ENCODE measurements around the gene ASXL3.

ASXL3 gene

DNA sequence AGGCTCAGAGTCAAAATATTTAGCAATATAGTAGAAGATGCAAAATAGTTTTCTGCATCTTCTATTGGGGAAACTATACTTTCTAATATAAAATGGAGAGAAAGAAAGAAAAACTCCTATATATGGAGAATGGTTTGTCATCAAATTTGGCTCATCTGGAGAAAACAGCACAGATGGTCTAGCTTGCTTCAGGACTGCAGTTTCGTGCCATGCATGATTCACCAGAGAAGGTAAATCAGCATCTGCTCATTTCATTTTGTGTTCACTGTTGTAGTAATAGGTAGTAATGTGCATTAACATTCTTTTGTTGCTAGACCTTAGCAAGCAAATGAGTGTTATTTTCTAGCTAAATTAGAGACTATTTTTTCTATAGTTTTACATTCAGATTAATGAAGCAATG, 179.0 kb downstream of the ASXL3 start:
- Histone ChIP-seq H4K91ac (ENCODE audit: low read length) (no peak overlapping the region), H2AFZ (ENCODE audit: low read depth, low read length) (no peak overlapping the region), H3K4ac (ENCODE audit: low read depth in 1 of 2, low read length in 2 of 2) (no peak overlapping the region), H3K4me3 (ENCODE audit: insufficient read depth in 1 of 2, low read depth in 1 of 2, low read length in 2 of 2) (peak overlapping the region in 1 of 2 experiments; percentile 62), H2BK5ac (ENCODE audit: low read depth, low read length, poor library complexity, severe bottlenecking) (no peak overlapping the region), H3K36me3 (ENCODE audit: control insufficient read depth in 1 of 2, insufficient read depth in 2 of 2, low read depth in 1 of 2, low read length in 2 of 2) (no peaks in the 10 kb centered on the region), H4K8ac (ENCODE audit: low read length) (no peak overlapping the region), H3K23ac (ENCODE audit: low read length in 2 of 2) (no peak overlapping the region), H3K18ac (ENCODE audit: low read depth in 1 of 2, low read length in 2 of 2) (no peak overlapping the region), H3K14ac (ENCODE audit: low read length in 2 of 2) (no peak overlapping the region), H3K4me2 (ENCODE audit: low read length, poor library complexity, severe bottlenecking) (no peak overlapping the region), H2BK12ac (ENCODE audit: low read length in 2 of 2) (no peak overlapping the region), H3K79me1 (replicated peaks; ENCODE audit: low read length, poor library complexity, severe bottlenecking) (no peaks in the 10 kb centered on the region), H2BK15ac (ENCODE audit: low read depth, poor library complexity, severe bottlenecking) (no peak overlapping the region), H3K9ac (ENCODE audit: low read length) (peak overlapping the region; percentile 62), H3K27ac (ENCODE audit: low read length, poor library complexity, severe bottlenecking) (no peak overlapping the region), H3K27me3 (ENCODE audit: control insufficient read depth in 1 of 2, insufficient read depth in 1 of 2, low read length in 2 of 2) (no peaks in the 10 kb centered on the region), H2BK120ac (ENCODE audit: low read depth, low read length) (no peak overlapping the region), H3K9me3 (ENCODE audit: control insufficient read depth, low read length) (no peaks in the 10 kb centered on the region), H2AK5ac (ENCODE audit: low read length, severe bottlenecking) (no peak overlapping the region), H3K4me1 (ENCODE audit: control insufficient read depth, insufficient read depth, low read depth, low read length) (peaks cover 2% of the 10 kb centered on the region)
- DNase-seq = peak; percentile 54
- 22% methylated on average over 1 of the region's 1 CpG for WGBS

DNA sequence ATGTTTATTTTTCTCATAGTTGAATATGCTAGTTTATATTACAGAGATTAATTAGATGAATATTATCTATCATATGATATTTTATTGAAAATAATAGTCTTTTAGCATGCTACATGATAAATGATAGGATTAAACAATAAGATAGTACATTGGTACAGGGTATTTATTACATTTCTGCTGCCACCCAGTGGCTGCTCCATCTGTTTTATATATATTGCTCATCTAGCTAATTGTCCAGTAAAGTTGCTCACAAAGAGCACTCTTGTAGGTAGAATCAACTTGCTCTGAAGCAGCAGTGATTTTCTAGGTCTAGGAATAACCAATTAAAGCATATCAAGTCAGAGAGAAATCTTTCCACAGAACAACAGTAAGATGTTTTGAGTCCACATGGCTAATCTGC, 183.3 kb downstream of the ASXL3 start:
- no peak overlapping the region for H2BK120ac ChIP-seq (ENCODE audit: low read depth, low read length)

DNA sequence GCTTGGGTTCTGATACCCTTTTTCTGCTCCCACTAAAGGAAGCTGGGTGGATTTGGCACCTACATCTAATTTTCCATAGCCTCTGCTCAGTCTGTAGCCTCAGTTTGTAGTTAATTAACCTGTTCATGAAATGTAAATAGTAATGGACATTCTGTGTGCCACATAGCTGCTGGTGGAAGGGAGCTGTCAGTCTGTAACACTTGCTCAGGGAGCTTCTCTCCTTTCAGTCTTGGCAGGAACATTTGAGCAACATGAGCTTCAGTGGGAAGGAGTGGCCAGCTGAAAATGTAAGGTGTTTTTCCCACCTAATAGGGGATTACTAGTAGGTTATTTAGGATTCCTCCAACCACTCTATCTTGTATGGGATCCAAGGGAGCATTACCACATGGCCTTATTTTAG, 203.4 kb downstream of the ASXL3 start:
- H3K4me1 ChIP-seq (ENCODE audit: control insufficient read depth, insufficient read depth, low read depth, low read length) = no peaks in the 10 kb centered on the region
- H3K4ac ChIP-seq (ENCODE audit: low read depth in 1 of 2, low read length in 2 of 2) = no peak overlapping the region
- no peak overlapping the region for H3K23ac ChIP-seq (ENCODE audit: low read length in 2 of 2)
- no peak overlapping the region for H3K9ac ChIP-seq (ENCODE audit: low read length)
- H3K14ac ChIP-seq (ENCODE audit: low read length in 2 of 2) = no peak overlapping the region
- no peak overlapping the region for H3K18ac ChIP-seq (ENCODE audit: low read depth in 1 of 2, low read length in 2 of 2)
- no peak overlapping the region for H3K27ac ChIP-seq (ENCODE audit: low read length, poor library complexity, severe bottlenecking)
- no peaks in the 10 kb centered on the region for H3K9me3 ChIP-seq (ENCODE audit: control insufficient read depth, low read length)
- H2AK5ac ChIP-seq (ENCODE audit: low read length, severe bottlenecking) = no peak overlapping the region
- no peak overlapping the region for H4K91ac ChIP-seq (ENCODE audit: low read length)
- H2BK5ac ChIP-seq (ENCODE audit: low read depth, low read length, poor library complexity, severe bottlenecking) = no peak overlapping the region
- H3K36me3 ChIP-seq (ENCODE audit: control insufficient read depth in 1 of 2, insufficient read depth in 2 of 2, low read depth in 1 of 2, low read length in 2 of 2) = no peaks in the 10 kb centered on the region
- H2BK15ac ChIP-seq (ENCODE audit: low read depth, poor library complexity, severe bottlenecking) = no peak overlapping the region
- no peak overlapping the region for H4K8ac ChIP-seq (ENCODE audit: low read length)
- H3K4me3 ChIP-seq (ENCODE audit: insufficient read depth in 1 of 2, low read depth in 1 of 2, low read length in 2 of 2) = no peak overlapping the region
- no peaks in the 10 kb centered on the region for H3K27me3 ChIP-seq (ENCODE audit: control insufficient read depth in 1 of 2, insufficient read depth in 1 of 2, low read length in 2 of 2)
- no peak overlapping the region for H2AFZ ChIP-seq (ENCODE audit: low read depth, low read length)
- H3K79me1 ChIP-seq (replicated peaks; ENCODE audit: low read length, poor library complexity, severe bottlenecking) = no peaks in the 10 kb centered on the region
- no peak overlapping the region for H2BK12ac ChIP-seq (ENCODE audit: low read length in 2 of 2)
- no peak overlapping the region for H2BK120ac ChIP-seq (ENCODE audit: low read depth, low read length)
- DNase-seq = no peak
- H3K4me2 ChIP-seq (ENCODE audit: low read length, poor library complexity, severe bottlenecking) = no peak overlapping the region

More for the DNA sequence above, 183.3 kb downstream of the ASXL3 start:
- Histone ChIP-seq H3K14ac (ENCODE audit: low read length in 2 of 2) (no peak overlapping the region), H3K4me2 (ENCODE audit: low read length, poor library complexity, severe bottlenecking) (no peak overlapping the region), H2AK5ac (ENCODE audit: low read length, severe bottlenecking) (no peak overlapping the region), H3K36me3 (ENCODE audit: control insufficient read depth in 1 of 2, insufficient read depth in 2 of 2, low read depth in 1 of 2, low read length in 2 of 2) (no peaks in the 10 kb centered on the region), H3K4ac (ENCODE audit: low read depth in 1 of 2, low read length in 2 of 2) (no peak overlapping the region), H3K27ac (ENCODE audit: low read length, poor library complexity, severe bottlenecking) (no peak overlapping the region), H3K9ac (ENCODE audit: low read length) (no peak overlapping the region), H2BK5ac (ENCODE audit: low read depth, low read length, poor library complexity, severe bottlenecking) (no peak overlapping the region), H4K91ac (ENCODE audit: low read length) (no peak overlapping the region), H2AFZ (ENCODE audit: low read depth, low read length) (no peak overlapping the region), H3K79me1 (replicated peaks; ENCODE audit: low read length, poor library complexity, severe bottlenecking) (no peaks in the 10 kb centered on the region), H3K4me1 (ENCODE audit: control insufficient read depth, insufficient read depth, low read depth, low read length) (no peaks in the 10 kb centered on the region), H3K4me3 (ENCODE audit: insufficient read depth in 1 of 2, low read depth in 1 of 2, low read length in 2 of 2) (no peak overlapping the region), H3K27me3 (ENCODE audit: control insufficient read depth in 1 of 2, insufficient read depth in 1 of 2, low read length in 2 of 2) (no peaks in the 10 kb centered on the region), H3K9me3 (ENCODE audit: control insufficient read depth, low read length) (no peaks in the 10 kb centered on the region), H4K8ac (ENCODE audit: low read length) (no peak overlapping the region), H3K18ac (ENCODE audit: low read depth in 1 of 2, low read length in 2 of 2) (no peak overlapping the region), H3K23ac (ENCODE audit: low read length in 2 of 2) (no peak overlapping the region), H2BK12ac (ENCODE audit: low read length in 2 of 2) (no peak overlapping the region), H2BK15ac (ENCODE audit: low read depth, poor library complexity, severe bottlenecking) (no peak overlapping the region)
- DNase-seq = peak; percentile 42

Measured in mesenchymal stem cell (in vitro differentiated cells and primary cell).